ENCODE measurements around the gene PAQR8. TPM values are rescaled to one million over a fixed set of nuclear protein-coding genes. Genes with fewer than 3 reads are reported as not detected.

Gene PAQR8
- polyA plus RNA-seq, 1 of the 3 experiments (the other 2 are of a cell fraction) = 2.3 TPM

DNA sequence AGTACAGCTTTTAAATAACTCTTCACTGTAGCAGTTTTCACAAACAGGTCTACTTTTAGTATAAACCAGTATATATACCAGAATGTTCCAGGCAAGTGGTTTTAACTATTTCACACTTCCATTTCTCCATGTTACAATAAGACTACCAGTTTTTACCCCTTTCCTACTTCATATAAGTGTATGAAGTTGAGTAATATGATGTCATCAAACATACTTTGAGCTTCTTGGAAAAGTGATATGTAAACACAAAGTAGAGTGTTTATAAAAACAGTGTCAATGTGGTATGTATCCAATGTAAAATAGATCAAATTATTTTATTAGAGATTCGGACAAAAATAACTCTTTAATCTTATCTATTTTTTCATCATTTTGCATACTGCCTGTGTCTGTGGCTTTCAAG is 2.5 kb upstream of the PAQR8 start (continued):
- TF ChIP-seq REST (IDR thresholded peaks at IDR 0.05; ENCODE audit: low read depth, low read length) = no peak
- no peak for TF ChIP-seq TAF1 (IDR thresholded peaks at IDR 0.05; ENCODE audit: borderline replicate concordance, low read depth, low read length)
- no peak for TF ChIP-seq ZBTB33 (IDR thresholded peaks at IDR 0.05; ENCODE audit: borderline replicate concordance, low read depth)
- no peak for TF ChIP-seq EP300 (IDR thresholded peaks at IDR 0.05; ENCODE audit: borderline replicate concordance in 1 of 2, low read depth in 1 of 2, low read length in 1 of 2)
- no peak for TF ChIP-seq NRF1 (IDR thresholded peaks at IDR 0.05; ENCODE audit: low read depth, low read length)
- TF ChIP-seq SIN3A (IDR thresholded peaks at IDR 0.05; ENCODE audit: borderline replicate concordance, low read depth, low read length) = no peak
- TF ChIP-seq CHD2 (IDR thresholded peaks at IDR 0.05; ENCODE audit: low read length, partially characterized antibody) = no peak
- no peak for TF ChIP-seq TEAD4 (IDR thresholded peaks at IDR 0.05; ENCODE audit: borderline replicate concordance, insufficient read depth)
- TF ChIP-seq RCOR1 (IDR thresholded peaks at IDR 0.05; ENCODE audit: low read length) = no peak
- TF ChIP-seq, protein P1, sequence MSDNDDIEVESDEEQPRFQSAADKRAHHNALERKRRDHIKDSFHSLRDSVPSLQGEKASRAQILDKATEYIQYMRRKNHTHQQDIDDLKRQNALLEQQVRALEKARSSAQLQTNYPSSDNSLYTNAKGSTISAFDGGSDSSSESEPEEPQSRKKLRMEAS (IDR thresholded peaks at IDR 0.05; ENCODE audit: low read depth) = no peak

- Histone ChIP-seq H3F3A (replicated peaks; ENCODE audit: insufficient read depth) (peaks cover 5% of the 10 kb centered on the region), H3K4me1 (ENCODE audit: control insufficient read depth in 1 of 2, insufficient read depth in 2 of 2, low read depth in 1 of 2, low read length in 1 of 2) (peaks cover 0 to 28% of the 10 kb centered on the region in 2 experiments; a peak in 3 of 4 replicates), H3K4me2 (no peak overlapping the region), H3K27ac (ENCODE audit: low read depth in 2 of 2, low read length in 1 of 2) (peak overlapping the region in 1 of 2 experiments; percentile 71; a peak in 2 of 4 replicates), H3K79me2 (ENCODE audit: insufficient read depth) (no peaks in the 10 kb centered on the region), H2AFZ (ENCODE audit: low read depth) (no peak overlapping the region), H3K9me3 (no peaks in the 10 kb centered on the region), H4K20me1 (ENCODE audit: insufficient read depth) (no peaks in the 10 kb centered on the region), H3K9ac (no peak overlapping the region), H3K36me3 (replicated peaks in 1 of 2; ENCODE audit: control insufficient read depth in 1 of 2, insufficient read depth in 2 of 2, low read length in 1 of 2) (no peaks in the 10 kb centered on the region), H3K27me3 (ENCODE audit: insufficient read depth) (no peaks in the 10 kb centered on the region), H3K9me2 (no peaks in the 10 kb centered on the region), H3K4me3 (ENCODE audit: low read depth in 2 of 2, low read length in 1 of 2) (no peak overlapping the region)
- WGBS (ENCODE audit: low lambda C conversion rate) = 83% methylated on average over 3 of the region's 3 CpGs
- TF ChIP-seq MXI1 (IDR thresholded peaks at IDR 0.05; ENCODE audit: low read depth, low read length) (0 out of 2 replicates have a peak, but pooled peaks have one; percentile 54), RAD21 (IDR thresholded peaks at IDR 0.05; ENCODE audit: low read length) (no peak), SMC3 (IDR thresholded peaks at IDR 0.05; ENCODE audit: low read depth, low read length) (no peak), GATA2 (CRISPR knock-in tag; IDR thresholded peaks at IDR 0.05) (peak; percentile 82), EP300 (IDR thresholded peaks at IDR 0.05; ENCODE audit: borderline replicate concordance in 1 of 2, low read depth in 1 of 2, low read length in 1 of 2) (peak in 1 of 2 experiments; percentile 81; a peak in 2 of 4 replicates), TEAD4 (IDR thresholded peaks at IDR 0.05; ENCODE audit: borderline replicate concordance, insufficient read depth) (no peak)
- ChIA-PET CTCF (interaction anchor here (1.0 to 4.5 kb wide), 2 partner anchors 51 to 74 kb away, joined by 3 to 22 read pairs; partner anchors contain the start of gene MCM3), POLR2A (no interaction called here)
- DNase-seq = peak; percentile 52
Observed at GRCh38 chr6:52360028-52360427, 1.9 kb upstream of the PAQR8 start.
